Peyer's patch (tissue), 4 donors: Measurements from ENCODE around the gene TRMT11.

Experiments
- CTCF ChIP-seq, 6 experiments: fragments of 450-650 bp in 4 of 6; fragments of 200-600 bp in 2 of 6; sonication (generic) in 1 of 6; IDR thresholded peaks; one replicate each; pipeline ENCODE4 v1.5.1; 2017 to 2019; ENCODE audit warnings: antibody characterized with exemption in 6 of 6, mild to moderate bottlenecking in 3 of 6, moderate library complexity in 1 of 6
- POLR2A ChIP-seq, 2 donors: fragments of 450-650 bp; IDR thresholded peaks; one replicate each; pipeline ENCODE4 v1.5.1; 2017; ENCODE audit warnings: antibody characterized with exemption in 2 of 2, mild to moderate bottlenecking in 2 of 2, moderate library complexity in 2 of 2

GRCh38 chr6:125985979-125986300 lies 400 bp upstream of the TRMT11 start:
- TF ChIP-seq CTCF (IDR thresholded peaks at IDR 0.05): no peak
- no peak for TF ChIP-seq POLR2A (IDR thresholded peaks at IDR 0.05)
